IMR-90 (cell line): ENCODE results near the gene PIAS4. TPM values are rescaled to one million over a fixed set of nuclear protein-coding genes. Genes with fewer than 3 reads are reported as not detected.

Experiments
- ATAC-seq: fragments of 200-7000 bp; cut with Tn5 transposase; 2 replicates; pipeline ENCODE4 v1.9.1; 2020; ENCODE audit warnings: low read depth, mild to moderate bottlenecking, moderate library complexity
- BruUV-seq: library from RNA; stranded (reverse); fragments of 400-500 nt; replicated peaks from 2 replicates; lab custom pipeline; 2021; lab: Mats Ljungman, UMichigan
- CTCF ChIA-PET: fragments of 300-600 bp; formaldehyde crosslinking; extraction: SDS; loops from one replicate; lab custom pipeline; 2021; ENCODE audit warnings: antibody characterized with exemption; lab: Yijun Ruan, JAX
- POLR2A ChIA-PET: fragments of 300-600 bp; sonication (Branson Sonifier 250); formaldehyde crosslinking; loops from one replicate; lab custom pipeline; 2022; ENCODE audit warnings: antibody characterized with exemption; ENCODE audit not compliant: unreplicated experiment; lab: Charles Lee
- DNase-seq: peaks from one replicate; pipeline ENCODE4 v3.0.0; 2013
- H2AFZ ChIP-seq: replicated peaks from 2 replicates; pipeline ENCODE3; 2013; ENCODE audit warnings: low read length, mild to moderate bottlenecking; ENCODE audit not compliant: poor library complexity
- H2AK5ac ChIP-seq: 2 replicates; pipeline ENCODE4 v1.6.1; 2013; ENCODE audit warnings: low read depth, low read length, inconsistent platforms
- H2AK9ac ChIP-seq: replicated peaks from 2 replicates; pipeline ENCODE3; 2013; ENCODE audit warnings: mild to moderate bottlenecking, low read depth, low read length, moderate library complexity; ENCODE audit not compliant: poor library complexity
- H2BK120ac ChIP-seq: 2 replicates; pipeline ENCODE4 v1.6.1; 2013; ENCODE audit warnings: low read depth, low read length, inconsistent platforms
- H2BK15ac ChIP-seq: 3 replicates; pipeline ENCODE4 v1.6.1; 2013; ENCODE audit warnings: low read depth, low read length, inconsistent platforms
- H2BK20ac ChIP-seq: 2 replicates; pipeline ENCODE4 v1.6.1; 2013; ENCODE audit warnings: low read depth, mild to moderate bottlenecking, inconsistent platforms, low read length, moderate library complexity
- H2BK5ac ChIP-seq: 2 replicates; pipeline ENCODE4 v1.6.1; 2013; ENCODE audit warnings: mild to moderate bottlenecking, low read depth, low read length, inconsistent platforms; ENCODE audit not compliant: poor library complexity, severe bottlenecking
- H3K14ac ChIP-seq: replicated peaks from 2 replicates; pipeline ENCODE4 v1.6.1; 2013; ENCODE audit warnings: low read depth, low read length, inconsistent platforms
- H3K18ac ChIP-seq: 2 replicates; pipeline ENCODE4 v1.6.1; 2013; ENCODE audit warnings: low read depth, low read length, control low read depth
- H3K23ac ChIP-seq: 2 replicates; pipeline ENCODE4 v1.6.1; 2013; ENCODE audit warnings: low read depth, low read length, inconsistent platforms
- H3K27ac ChIP-seq: 2 replicates; pipeline ENCODE4 v1.5.1; 2013; ENCODE audit warnings: mild to moderate bottlenecking, control low read depth, low read length; ENCODE audit not compliant: insufficient read depth
- H3K27me3 ChIP-seq: 2 replicates; pipeline ENCODE4 v1.6.1; 2013; ENCODE audit warnings: low read length; ENCODE audit not compliant: control insufficient read depth, insufficient read depth
- H3K36me3 ChIP-seq: 2 replicates; pipeline ENCODE4 v1.6.1; 2013; ENCODE audit warnings: low read length, mixed read lengths; ENCODE audit not compliant: control insufficient read depth, insufficient read depth
- H3K4ac ChIP-seq: 2 replicates; pipeline ENCODE4 v1.6.1; 2013; ENCODE audit warnings: low read depth, low read length, inconsistent platforms
- H3K4me1 ChIP-seq: 2 replicates; pipeline ENCODE4 v1.6.1; 2013; ENCODE audit warnings: low read length, mixed read lengths; ENCODE audit not compliant: control insufficient read depth, insufficient read depth
- H3K4me2 ChIP-seq: 2 replicates; pipeline ENCODE4 v1.6.1; 2013; ENCODE audit warnings: low read depth, mild to moderate bottlenecking, control low read depth, low read length, moderate library complexity
- H3K4me3 ChIP-seq: 2 replicates; pipeline ENCODE4 v1.5.1; 2013; ENCODE audit warnings: low read depth, mild to moderate bottlenecking, control low read depth, low read length, moderate library complexity; ENCODE audit not compliant: insufficient read depth
- H3K56ac ChIP-seq: 2 replicates; pipeline ENCODE4 v1.6.1; 2013; ENCODE audit warnings: low read length, inconsistent platforms; ENCODE audit not compliant: insufficient read depth; ENCODE audit errors: extremely low read depth
- H3K79me1 ChIP-seq, 2 experiments: 2 replicates each; pipeline ENCODE4 v1.6.1; 2013; ENCODE audit warnings: low read length in 2 of 2, inconsistent platforms in 1 of 2, low read depth in 1 of 2
- H3K9ac ChIP-seq: 2 replicates; pipeline ENCODE4 v1.6.1; 2013; ENCODE audit warnings: low read depth, low read length, control low read depth
- H3K9me1 ChIP-seq: 2 replicates; pipeline ENCODE4 v1.6.1; 2013; ENCODE audit warnings: low read length, inconsistent platforms; ENCODE audit not compliant: insufficient read depth
- H3K9me3 ChIP-seq: 2 replicates; pipeline ENCODE4 v1.6.1; 2013; ENCODE audit warnings: low read length; ENCODE audit not compliant: control insufficient read depth, insufficient read depth
- H4K20me1 ChIP-seq: 2 replicates; pipeline ENCODE4 v1.6.1; 2013; ENCODE audit warnings: low read length, inconsistent platforms; ENCODE audit not compliant: insufficient read depth
- H4K5ac ChIP-seq: 2 replicates; pipeline ENCODE4 v1.6.1; 2013; ENCODE audit warnings: mild to moderate bottlenecking, low read depth, low read length, control low read depth
- H4K8ac ChIP-seq, 2 experiments: 2 replicates each; pipeline ENCODE4 v1.6.1; 2013; ENCODE audit warnings: low read depth in 2 of 2, low read length in 2 of 2, control low read depth in 1 of 2, inconsistent platforms in 1 of 2
- H4K91ac ChIP-seq: 2 replicates; pipeline ENCODE4 v1.6.1; 2013; ENCODE audit warnings: low read depth, low read length, inconsistent platforms; ENCODE audit not compliant: insufficient read depth
- RAD21 ChIP-seq: IDR thresholded peaks from 2 replicates; pipeline ENCODE4 v1.6.1; 2012; ENCODE audit warnings: low read length, improper control_type of control experiment
- SMC3 ChIP-seq: fragments of 150-350 bp; IDR thresholded peaks from 2 replicates; pipeline ENCODE4 v1.6.1; 2016; ENCODE audit warnings: low read depth, mild to moderate bottlenecking, antibody characterized with exemption, low read length, moderate library complexity
- WGBS, 2 experiments: methylation state at CpG; one replicate each; pipeline versions ENCODE4 v1.1.5 to v1.1.7; 2013; ENCODE audit warnings: missing lambda C conversion rate in 2 of 2; ENCODE audit not compliant: insufficient read length in 1 of 2; ENCODE audit errors: extremely low coverage in 2 of 2; 5-methylcytosine and 5-hydroxymethylcytosine counted together
- dilution Hi-C: fragments of 300-500 bp; cut with HindIII; formaldehyde crosslinking; loops from one replicate; pipeline ENCODE4 v1.14.3; 2018; ENCODE audit warnings: low sequenced_read_pairs; ENCODE audit not compliant: unreplicated experiment
- in situ Hi-C: fragments of 300-500 bp; cut with MboI; formaldehyde crosslinking; loops from 3 replicates; pipeline ENCODE4 v1.14.3; 2019; ENCODE audit warnings: low sequenced_read_pairs, inconsistent platforms, mixed read lengths
- intact Hi-C: fragments of 100-400 bp; cut with micrococcal nuclease; formaldehyde crosslinking; loops from 2 replicates; pipeline ENCODE4 v1.10.0; 2022
- polyA plus RNA-seq, 3 experiments: library from polyadenylated mRNA; depleted of rRNA; stranded (reverse); fragments of >200 nt; gene quantifications; 2 replicates each; pipeline ENCODE4 v1.2.3, GENCODE V29; 2012; ENCODE audit warnings: low replicate concordance in 1 of 3
- total RNA-seq: library from RNA; depleted of rRNA; stranded (reverse); fragments of >200 nt; gene quantifications from 2 replicates; pipeline ENCODE4 v1.2.3, GENCODE V29; 2012
- TF ChIP-seq, protein P1 (sequence below): fragments of 150-350 bp; IDR thresholded peaks from 2 replicates; pipeline ENCODE4 v1.6.1; 2016; ENCODE audit warnings: low read depth, mild to moderate bottlenecking, low read length, moderate library complexity, borderline replicate concordance
- TF ChIP-seq, protein P2 (sequence below): conservative IDR thresholded peaks from 2 replicates; pipeline ENCODE4 v1.5.1; 2012; ENCODE audit warnings: mild to moderate bottlenecking, low read depth, low read length, improper control_type of control experiment

The PIAS4 gene
- total and polyA plus RNA-seq, 2 of the 4 experiments (the other 2 are of a cell fraction): 12.1 to 13.6 TPM

DNA sequence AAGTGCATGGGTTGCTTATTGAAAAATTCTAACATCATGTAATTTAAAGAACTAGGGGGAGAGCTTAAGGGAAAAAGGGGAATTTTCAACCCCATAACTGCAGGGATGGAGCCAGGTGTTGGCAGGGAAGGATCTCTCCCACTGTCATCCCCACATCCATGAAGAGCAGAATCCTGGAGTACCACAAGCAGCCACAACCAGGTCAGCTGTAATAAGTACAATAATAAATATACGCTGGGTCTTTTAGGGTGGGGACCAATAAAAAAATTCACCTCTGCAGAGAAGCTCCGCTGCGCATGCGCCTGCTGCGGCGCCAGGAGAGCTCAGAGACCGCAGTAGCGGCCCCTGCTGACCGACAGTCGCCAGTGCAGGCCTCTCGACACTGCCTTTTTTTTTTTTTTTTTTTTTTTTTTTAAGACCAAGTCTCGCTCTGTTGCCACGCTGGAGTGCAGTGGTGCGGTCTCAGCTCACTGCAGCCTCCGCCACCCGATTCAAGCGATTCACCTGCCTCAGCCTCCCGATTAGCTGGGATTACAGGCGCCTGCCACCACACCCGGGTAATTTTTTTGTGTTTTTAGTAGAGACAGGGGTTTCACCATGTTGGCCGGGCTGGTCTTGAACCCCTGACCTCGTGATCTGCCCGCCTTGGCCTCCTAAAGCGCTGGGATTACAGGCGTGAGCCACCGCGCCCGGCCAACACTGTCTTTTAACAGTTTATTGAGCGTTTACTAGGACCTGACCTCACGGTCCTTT is 19.7 kb upstream of the PIAS4 start:
- H4K91ac ChIP-seq: no peak overlapping the region
- no peak overlapping the region for H2BK15ac ChIP-seq
- ATAC-seq (peak; percentile 42), DNase-seq (peak; percentile 76)
- H2AK5ac ChIP-seq: peak overlapping the region; percentile 77; the same call in 1 of the 2 replicates
- H3K9me3 ChIP-seq: no peaks in the 10 kb centered on the region
- no peak overlapping the region for H2BK120ac ChIP-seq
- dilution Hi-C loops (no loop called here), in situ Hi-C loops (loop anchor here (5.0 kb wide), 1 partner anchor 220 kb away; no protein-coding TSS in a partner anchor), intact Hi-C loops (loop anchor here (2.0 kb wide), 1 partner anchor 19 kb away; the partner anchor contains the start of gene PIAS4)
- H3K9ac ChIP-seq: peak overlapping the region; percentile 17; the same call in 1 of the 2 replicates
- ChIA-PET CTCF (interaction anchor here (0.6 to 2.0 kb wide), 12 partner anchors 9 to 299 kb away, joined by 3 to 11 read pairs (median 4); partner anchors contain the start of gene APBA3), POLR2A (interaction anchor here (0.6 to 1.0 kb wide), 4 partner anchors 19 to 227 kb away, joined by 3 to 7 read pairs (median 4); no protein-coding TSS in a partner anchor)
- no peaks in the 10 kb centered on the region for H3K27me3 ChIP-seq
- no peak overlapping the region for H2BK20ac ChIP-seq
- no CpG with 5 or more reads among the region's 30 CpGs for WGBS, 2 experiments
- BruUV-seq: no TSS peak
- H2AK9ac ChIP-seq: peak overlapping the region; percentile 6
- H2BK5ac ChIP-seq: no peak overlapping the region
- peak overlapping the region; percentile 91 for H2AFZ ChIP-seq
- 0 out of 2 replicates have a peak overlapping the region, but pooled peaks have one; percentile 36 for H3K56ac ChIP-seq
- 0 out of 2 replicates have a peak, but pooled peaks cover 3% of the 10 kb centered on the region for H3K9me1 ChIP-seq
- H3K36me3 ChIP-seq: peaks cover 18% of the 10 kb centered on the region
- TF ChIP-seq RAD21 (peak; percentile 39), SMC3 (peak; percentile 44)
- TF ChIP-seq, protein P1, sequence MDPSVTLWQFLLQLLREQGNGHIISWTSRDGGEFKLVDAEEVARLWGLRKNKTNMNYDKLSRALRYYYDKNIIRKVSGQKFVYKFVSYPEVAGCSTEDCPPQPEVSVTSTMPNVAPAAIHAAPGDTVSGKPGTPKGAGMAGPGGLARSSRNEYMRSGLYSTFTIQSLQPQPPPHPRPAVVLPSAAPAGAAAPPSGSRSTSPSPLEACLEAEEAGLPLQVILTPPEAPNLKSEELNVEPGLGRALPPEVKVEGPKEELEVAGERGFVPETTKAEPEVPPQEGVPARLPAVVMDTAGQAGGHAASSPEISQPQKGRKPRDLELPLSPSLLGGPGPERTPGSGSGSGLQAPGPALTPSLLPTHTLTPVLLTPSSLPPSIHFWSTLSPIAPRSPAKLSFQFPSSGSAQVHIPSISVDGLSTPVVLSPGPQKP: no peak
- TF ChIP-seq, protein P2, sequence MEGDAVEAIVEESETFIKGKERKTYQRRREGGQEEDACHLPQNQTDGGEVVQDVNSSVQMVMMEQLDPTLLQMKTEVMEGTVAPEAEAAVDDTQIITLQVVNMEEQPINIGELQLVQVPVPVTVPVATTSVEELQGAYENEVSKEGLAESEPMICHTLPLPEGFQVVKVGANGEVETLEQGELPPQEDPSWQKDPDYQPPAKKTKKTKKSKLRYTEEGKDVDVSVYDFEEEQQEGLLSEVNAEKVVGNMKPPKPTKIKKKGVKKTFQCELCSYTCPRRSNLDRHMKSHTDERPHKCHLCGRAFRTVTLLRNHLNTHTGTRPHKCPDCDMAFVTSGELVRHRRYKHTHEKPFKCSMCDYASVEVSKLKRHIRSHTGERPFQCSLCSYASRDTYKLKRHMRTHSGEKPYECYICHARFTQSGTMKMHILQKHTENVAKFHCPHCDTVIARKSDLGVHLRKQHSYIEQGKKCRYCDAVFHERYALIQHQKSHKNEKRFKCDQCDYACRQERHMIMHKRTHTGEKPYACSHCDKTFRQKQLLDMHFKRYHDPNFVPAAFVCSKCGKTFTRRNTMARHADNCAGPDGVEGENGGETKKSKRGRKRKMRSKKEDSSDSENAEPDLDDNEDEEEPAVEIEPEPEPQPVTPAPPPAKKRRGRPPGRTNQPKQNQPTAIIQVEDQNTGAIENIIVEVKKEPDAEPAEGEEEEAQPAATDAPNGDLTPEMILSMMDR: peak; percentile 88
- H4K20me1 ChIP-seq: peaks cover 25% of the 10 kb centered on the region
- H3K18ac ChIP-seq: no peak overlapping the region
- peak overlapping the region; percentile 91 for H3K4me2 ChIP-seq
- H3K23ac ChIP-seq: no peak overlapping the region
- peak overlapping the region; percentile 80; the same call in 1 of the 2 replicates for H3K4ac ChIP-seq
- peaks cover 5 to 28% of the 10 kb centered on the region in 2 experiments; a peak in 3 of 4 replicates for H3K79me1 ChIP-seq
- no peak overlapping the region for H3K4me3 ChIP-seq
- H4K8ac ChIP-seq: peak overlapping the region; percentile 28 to 82
- H3K4me1 ChIP-seq: peaks cover 13% of the 10 kb centered on the region
- no peak overlapping the region for H3K27ac ChIP-seq
- 0 out of 2 replicates have a peak overlapping the region, but pooled peaks have one; percentile 75 for H3K14ac ChIP-seq
- no peak overlapping the region for H4K5ac ChIP-seq
